ENCODE results near the gene PCDH19.
"Not testable (repeated sequence)": the region's sequence is repeated elsewhere in the genome, so short reads cannot be mapped to it uniquely, and the experiment has no call there.

Gene PCDH19, protein sequence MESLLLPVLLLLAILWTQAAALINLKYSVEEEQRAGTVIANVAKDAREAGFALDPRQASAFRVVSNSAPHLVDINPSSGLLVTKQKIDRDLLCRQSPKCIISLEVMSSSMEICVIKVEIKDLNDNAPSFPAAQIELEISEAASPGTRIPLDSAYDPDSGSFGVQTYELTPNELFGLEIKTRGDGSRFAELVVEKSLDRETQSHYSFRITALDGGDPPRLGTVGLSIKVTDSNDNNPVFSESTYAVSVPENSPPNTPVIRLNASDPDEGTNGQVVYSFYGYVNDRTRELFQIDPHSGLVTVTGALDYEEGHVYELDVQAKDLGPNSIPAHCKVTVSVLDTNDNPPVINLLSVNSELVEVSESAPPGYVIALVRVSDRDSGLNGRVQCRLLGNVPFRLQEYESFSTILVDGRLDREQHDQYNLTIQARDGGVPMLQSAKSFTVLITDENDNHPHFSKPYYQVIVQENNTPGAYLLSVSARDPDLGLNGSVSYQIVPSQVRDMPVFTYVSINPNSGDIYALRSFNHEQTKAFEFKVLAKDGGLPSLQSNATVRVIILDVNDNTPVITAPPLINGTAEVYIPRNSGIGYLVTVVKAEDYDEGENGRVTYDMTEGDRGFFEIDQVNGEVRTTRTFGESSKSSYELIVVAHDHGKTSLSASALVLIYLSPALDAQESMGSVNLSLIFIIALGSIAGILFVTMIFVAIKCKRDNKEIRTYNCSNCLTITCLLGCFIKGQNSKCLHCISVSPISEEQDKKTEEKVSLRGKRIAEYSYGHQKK (N-terminal part only)

GRCh38 chrX:100409610-100410590 lies at the start of gene PCDH19:
Gene PCDH19, minus strand, starts transcription at chrX:100410273. Its CDS starts 1,676 bp downstream, at chrX:100408597.
- H3K4me3 ChIP-seq (ENCODE audit: low read depth, low read length) = peak within 1 kb of the TSS; percentile 37

DNA sequence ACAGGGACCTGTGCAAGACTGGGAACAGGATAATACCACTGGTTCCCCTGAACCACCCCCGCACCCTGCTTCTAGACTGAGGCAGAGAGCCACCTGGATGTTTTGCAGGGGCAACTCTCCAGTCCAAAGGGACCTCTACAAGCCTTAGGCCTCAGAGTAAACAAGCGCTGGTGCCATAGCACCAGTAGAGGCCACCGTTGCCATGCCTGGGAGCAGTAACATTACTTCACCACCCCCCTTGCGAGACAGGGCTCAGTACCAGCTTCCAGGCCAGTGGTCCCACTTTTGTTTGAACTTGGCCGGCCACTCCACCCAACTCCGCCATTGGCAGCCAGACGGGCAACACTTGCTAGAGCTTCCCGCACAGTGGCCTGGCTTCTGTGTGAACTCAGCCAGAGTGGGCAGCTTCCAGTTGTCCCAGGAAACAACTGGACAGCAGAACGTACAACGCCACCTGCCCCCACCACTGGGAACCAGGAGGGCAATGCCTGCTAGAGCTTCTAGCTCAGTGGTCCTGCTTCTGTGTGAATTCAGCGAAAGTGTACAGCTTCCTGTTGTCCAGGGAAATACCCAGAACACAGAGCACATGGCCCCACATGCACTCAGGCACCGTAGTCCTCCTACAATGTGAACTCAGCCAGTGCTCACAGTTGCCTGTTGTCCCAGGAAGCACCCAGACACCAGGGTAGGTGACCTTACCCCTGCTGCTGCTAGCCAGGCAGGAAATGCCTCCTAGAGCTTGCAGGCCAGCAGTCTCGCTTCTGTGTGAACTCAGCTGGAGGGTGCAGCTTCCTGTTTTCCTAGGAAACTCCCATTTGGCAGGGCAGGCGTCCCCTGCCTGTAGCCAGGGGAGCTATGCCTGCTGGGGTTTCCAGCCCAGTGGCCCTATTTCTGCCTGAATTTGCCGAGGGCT lies 39.9 kb upstream of the PCDH19 start:
- H3K4me3 ChIP-seq (ENCODE audit: low read depth, low read length) = no peak overlapping the region

DNA sequence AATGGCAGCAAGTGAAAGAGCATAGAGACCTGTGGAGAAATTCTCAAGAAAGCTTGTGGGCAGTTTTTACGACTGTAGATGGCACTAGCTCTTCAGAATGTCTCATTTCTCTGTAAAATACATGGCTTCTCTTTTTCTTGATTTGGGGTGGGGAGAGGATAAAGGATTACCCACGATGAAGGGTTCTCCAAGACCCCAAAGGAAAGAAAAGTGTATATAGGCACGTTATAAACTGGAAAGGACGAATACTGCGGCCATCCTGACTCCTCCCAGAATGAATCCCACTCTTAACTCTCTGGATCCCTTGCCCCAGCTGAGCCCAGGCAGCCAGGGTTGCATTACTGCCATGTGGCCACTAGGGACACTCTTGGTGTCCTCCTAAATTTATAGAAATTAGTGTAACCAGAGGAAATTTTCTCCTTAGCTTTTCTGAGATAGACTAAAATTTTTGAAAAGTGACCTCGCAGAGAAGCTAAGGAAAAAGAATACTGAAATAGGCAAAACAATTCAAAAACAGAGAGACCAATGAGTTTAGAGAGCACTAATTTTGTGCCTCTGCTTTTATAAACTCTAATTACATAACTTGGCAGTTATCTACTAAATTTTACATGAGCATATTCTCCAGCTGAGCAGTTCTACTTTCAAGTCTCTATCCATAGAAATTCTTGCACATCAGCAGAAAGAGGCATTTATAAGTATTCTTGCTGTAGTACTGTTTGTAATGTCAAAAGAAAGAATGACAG lies 37.8 kb upstream of the PCDH19 start:
- peak overlapping the region; percentile 13 for H3K4me3 ChIP-seq (ENCODE audit: low read depth, low read length)

DNA sequence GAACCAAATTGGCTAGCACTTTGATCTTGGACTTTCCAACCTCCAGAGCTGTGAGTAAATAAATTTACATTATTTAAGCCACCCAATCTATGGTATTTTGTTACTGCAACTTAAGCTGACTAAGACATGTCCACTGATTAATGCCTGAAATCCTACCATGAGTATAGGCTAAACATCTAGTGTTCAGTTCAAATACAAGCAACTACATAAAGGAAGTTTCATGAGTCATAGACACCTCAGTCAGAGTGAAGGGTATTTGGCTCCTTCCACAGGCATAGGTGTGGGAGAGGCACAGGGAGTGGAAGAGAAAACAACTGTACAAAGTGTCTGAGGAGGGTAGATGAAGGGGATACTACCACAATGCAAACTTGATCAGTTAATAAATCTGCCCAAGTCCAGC lies 35.5 kb upstream of the PCDH19 start:
- H3K4me3 ChIP-seq (ENCODE audit: low read depth, low read length) = no peak overlapping the region

DNA sequence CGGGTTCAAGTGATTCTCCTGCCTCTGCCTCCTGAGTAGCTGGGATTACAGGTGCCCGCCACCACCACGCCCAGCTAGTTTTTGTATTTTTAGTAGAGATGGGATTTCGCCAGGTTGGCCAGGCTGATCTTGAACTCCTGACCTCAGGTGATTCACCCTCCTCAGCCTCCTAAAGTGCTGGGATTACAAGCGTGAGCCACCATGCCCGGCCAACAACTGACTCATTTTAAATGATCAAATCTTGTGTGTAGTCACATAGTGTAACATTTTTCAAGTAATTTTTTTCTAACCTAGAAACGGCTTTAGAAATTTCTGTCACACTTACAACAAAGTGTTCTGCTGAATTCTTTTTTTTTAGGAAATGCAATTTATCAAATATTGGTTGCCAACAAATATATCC lies 31.2 kb upstream of the PCDH19 start:
- H3K4me3 ChIP-seq (ENCODE audit: low read depth, low read length) = not testable (repeated sequence)

GRCh38 chrX:100440006-100440405 lies 29.9 kb upstream of the PCDH19 start:
- no peak overlapping the region for H3K4me3 ChIP-seq (ENCODE audit: low read depth, low read length)

DNA sequence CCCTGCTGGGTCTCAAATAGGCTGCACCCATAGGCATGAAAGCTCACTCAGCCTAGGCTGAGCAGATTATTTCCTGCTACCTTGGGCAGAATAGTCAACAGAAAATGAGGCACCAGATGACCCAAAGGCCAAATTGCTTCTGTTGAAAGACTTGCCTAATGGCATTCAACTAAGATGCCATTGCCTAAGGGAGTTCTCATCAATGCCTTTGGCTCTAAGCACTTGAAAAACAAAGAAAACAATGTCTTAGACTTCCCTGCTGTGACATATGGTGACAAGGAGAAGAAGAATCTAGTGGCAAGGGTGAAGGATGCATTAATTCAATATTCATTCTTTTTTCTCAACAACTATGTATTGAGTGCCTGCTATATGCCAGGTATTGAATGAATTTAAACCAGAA lies 25.7 kb upstream of the PCDH19 start:
- H3K4me3 ChIP-seq (ENCODE audit: low read depth, low read length) = no peak overlapping the region

DNA sequence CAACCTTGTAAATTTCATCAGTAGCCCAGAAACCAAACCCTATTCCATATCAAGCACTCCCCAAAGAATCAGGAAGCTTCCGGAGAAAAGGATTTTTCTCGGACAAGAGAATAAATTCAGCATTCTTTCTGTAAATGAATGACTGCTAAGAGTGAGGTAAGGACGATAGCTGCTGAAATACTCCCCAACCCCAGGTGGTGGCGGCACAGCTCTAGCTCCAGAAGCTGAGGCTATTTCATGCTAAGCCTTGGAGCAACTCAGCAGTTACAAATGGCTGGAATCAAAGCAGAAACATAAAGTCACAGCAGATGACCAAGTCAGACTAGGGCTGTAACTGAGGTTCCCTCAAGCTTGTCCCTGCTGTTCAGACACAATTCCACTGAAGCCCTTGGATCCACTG lies 13.9 kb upstream of the PCDH19 start:
- H3K4me3 ChIP-seq (ENCODE audit: low read depth, low read length) = no peak overlapping the region

DNA sequence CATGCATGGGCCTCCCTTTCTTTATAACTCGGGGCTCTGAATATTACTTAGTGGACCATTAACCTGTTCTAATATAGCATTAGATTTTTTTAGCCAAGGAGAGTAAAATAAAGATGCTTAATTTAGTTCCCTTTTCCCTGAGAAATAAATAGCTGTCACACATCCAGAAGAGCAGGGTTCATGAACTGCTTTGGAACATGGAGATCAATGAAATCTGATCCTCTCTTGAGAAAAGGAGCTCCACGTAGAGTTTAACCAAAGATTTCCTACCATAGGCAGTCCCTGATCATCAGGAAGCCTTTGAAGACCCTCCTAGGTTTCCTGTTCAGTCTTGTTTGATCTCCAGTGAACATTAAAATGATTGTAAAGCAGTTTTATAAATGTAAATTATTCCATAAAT lies 8.5 kb upstream of the PCDH19 start:
- H3K4me3 ChIP-seq (ENCODE audit: low read depth, low read length) = no peak overlapping the region

- no peak overlapping the region for H3K4me3 ChIP-seq (ENCODE audit: low read depth, low read length)
Observed at GRCh38 chrX:100417681-100418080, 7.6 kb upstream of the PCDH19 start.

GRCh38 chrX:100413229-100413628 lies 3.2 kb upstream of the PCDH19 start:
- H3K4me3 ChIP-seq (ENCODE audit: low read depth, low read length) = no peak overlapping the region

DNA sequence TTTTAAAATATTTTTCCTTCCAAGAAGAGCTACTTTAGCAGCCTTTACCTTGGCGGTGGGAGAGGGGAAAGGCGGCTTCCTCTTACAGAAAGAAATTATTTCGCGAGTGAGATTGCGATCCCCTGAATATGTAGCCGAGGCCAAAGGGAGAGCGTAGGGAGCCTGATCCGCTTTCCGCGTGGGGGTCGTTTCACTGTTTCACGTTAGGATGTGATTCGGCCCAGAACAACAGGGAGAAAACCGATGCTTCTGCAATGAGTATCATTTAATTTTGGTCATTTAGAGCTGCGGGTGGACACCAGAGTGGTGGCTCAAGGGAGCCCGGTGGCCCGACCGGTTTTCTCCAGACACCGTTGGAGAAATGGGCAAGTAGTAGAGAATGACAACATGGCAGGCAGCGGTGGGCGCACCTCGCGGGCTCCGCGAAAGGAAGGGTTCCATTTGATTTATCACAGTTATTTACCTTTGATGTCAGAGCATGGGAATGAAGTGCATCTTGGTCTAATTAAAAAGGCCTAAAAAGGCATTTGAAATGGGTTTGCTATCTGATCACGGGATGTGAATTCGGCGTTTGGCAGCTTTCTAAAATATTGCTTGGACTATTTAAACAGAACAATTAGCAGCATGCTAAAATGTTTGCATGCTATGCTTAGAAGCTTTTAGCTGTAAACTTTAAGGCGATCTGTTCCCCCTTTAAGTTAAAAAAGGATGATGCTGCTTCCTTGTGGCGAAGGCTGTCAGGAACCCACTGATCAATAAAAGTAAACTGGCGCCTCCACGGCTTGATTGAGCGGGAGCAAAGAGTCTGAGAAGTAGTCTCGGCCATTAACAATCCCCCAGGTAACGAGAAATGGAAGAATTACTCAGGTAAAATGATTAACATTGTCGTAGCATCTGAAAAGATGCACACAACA lies 2.0 kb upstream of the PCDH19 start:
- H3K4me3 ChIP-seq (ENCODE audit: low read depth, low read length) = no peak overlapping the region

DNA sequence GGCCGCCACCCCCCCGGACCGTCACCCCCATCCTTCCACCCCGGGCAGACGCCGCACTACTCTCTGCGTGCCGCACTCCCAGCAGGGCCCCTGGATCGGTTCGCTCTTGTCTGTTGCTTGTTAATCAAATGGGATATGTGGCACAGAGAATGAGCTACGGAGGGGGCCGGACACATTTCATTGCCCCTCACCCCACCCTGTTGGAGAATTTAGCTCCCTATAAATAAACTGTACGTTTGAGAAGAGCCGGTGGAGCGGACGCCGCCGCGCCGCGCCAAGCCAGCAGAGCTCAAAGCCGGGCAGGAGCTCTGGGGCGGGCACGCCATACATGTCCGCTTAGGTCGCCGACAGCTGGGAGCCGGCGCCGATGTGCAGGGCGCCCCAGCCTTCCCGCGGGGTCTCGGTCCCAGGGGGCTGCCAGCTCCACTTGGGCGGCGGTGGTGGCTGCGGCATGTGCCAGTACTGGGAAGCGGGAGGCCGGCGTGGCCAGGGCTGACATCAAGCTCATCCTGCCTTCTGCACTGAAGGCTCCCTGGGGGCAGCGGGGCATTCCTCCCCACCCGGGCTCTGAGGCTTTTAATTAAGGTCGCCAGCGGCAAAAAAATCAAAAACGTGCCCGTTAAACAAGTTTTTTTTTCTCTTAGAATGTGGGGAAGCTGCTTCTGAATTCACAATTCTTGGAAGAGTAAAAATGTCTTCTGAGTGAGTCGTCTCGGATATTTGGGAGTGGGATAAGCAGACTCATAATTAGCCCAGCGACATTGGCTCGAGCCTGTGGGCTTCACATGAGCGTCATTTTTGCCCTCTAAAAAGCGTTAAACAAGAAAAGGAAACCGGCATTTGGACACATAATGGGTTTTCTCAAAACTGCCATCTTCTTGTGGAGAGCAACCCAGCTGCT lies 1.1 kb upstream of the PCDH19 start:
- H3K4me3 ChIP-seq (ENCODE audit: low read depth, low read length) = peak overlapping the region; percentile 17

DNA sequence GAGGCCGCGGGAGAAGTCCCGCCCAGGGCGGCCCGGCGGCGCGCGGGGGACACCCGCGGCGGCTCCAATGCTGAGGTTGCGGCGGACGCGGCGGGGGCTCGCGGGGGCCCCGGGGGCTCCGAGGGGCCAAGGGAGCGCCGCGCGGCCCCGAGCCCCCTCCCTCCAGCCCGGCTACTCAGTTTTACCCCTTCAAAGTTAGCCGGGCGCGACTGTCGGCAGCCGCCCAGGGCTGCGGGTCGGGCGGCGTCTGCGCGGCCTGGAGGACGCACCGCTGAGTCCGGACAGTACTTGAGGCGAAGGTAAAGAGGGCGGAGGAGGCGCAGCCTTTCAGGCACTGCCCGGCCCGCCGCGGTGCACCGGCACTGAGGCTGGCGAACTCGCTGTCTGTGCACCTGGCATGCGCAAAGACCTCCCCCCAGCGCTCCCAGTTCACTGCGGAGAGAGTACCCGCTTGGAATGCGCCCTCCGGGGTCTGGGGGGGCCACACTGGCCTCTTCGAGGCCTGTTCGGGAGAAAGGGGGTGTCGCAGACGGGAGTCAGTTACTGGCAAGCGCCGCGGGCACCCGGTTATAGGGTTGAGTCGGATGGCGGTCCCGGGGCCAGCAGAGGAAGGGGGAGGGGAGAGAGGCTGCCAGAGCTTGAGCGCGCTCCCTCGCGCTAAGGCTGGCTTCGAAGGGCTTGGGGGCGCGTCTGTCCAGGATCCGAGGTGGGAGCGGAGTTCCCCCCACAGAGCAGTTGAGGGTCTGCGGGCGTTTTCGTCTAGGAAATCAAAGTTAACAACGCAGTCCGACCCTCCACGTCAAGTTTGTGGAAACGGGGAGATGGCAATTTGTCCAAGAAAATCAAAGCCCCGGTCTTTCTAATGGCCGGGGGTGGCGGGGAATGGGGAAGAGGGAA lies 1.1 kb downstream of the PCDH19 start:
- peak overlapping the region; percentile 24 for H3K4me3 ChIP-seq (ENCODE audit: low read depth, low read length)

GRCh38 chrX:100407784-100408712 lies 2.0 kb downstream of the PCDH19 start:
- H3K4me3 ChIP-seq (ENCODE audit: low read depth, low read length) = peak overlapping the region; percentile 8
